ENCODE data around the gene IMPG2. TPM values are rescaled to one million over a fixed set of nuclear protein-coding genes. Genes with fewer than 3 reads are reported as not detected.

IMPG2 gene
- total and polyA plus RNA-seq, 8 donors, result under 0.01 to 2.3 (median 0.36) TPM; not detected in 2

- Histone ChIP-seq H3K4me1 (peaks cover 0 to 2% (median 0%) of the 10 kb centered on the region in 4 donors), H3K27ac (no peak overlapping the region), H3K9me3 (no peaks in the 10 kb centered on the region), H3K36me3 (no peaks in the 10 kb centered on the region), H3K27me3 (no peaks in the 10 kb centered on the region), H3K4me3 (no peak overlapping the region)
- no peak for DNase-seq
- 71 to 82% (median 77%) methylated on average over 2 of the region's 2 CpGs for WGBS, 5 donors
- intact Hi-C loops (cut with DNase I; ENCODE audit: low total_unique reads), result no loop called here
- TF ChIP-seq POLR2AphosphoS5 (IDR thresholded peaks at IDR 0.05) (no peak), EP300 (IDR thresholded peaks at IDR 0.05) (no peak), CTCF (IDR thresholded peaks at IDR 0.05) (no peak), POLR2A (IDR thresholded peaks at IDR 0.05) (no peak)
Observed at GRCh38 chr3:101273608-101274007, 46.8 kb downstream of the IMPG2 start.

- Histone ChIP-seq H3K4me3 (no peak overlapping the region), H3K9me3 (no peaks in the 10 kb centered on the region), H3K36me3 (no peaks in the 10 kb centered on the region), H3K27me3 (no peaks in the 10 kb centered on the region), H3K4me1 (peaks cover 0 to 6% (median 0%) of the 10 kb centered on the region in 4 donors), H3K27ac (no peak overlapping the region)
- intact Hi-C loops (cut with DNase I; ENCODE audit: low total_unique reads), result no loop called here
- no peak for TF ChIP-seq POLR2AphosphoS5 (IDR thresholded peaks at IDR 0.05)
- TF ChIP-seq EP300 (IDR thresholded peaks at IDR 0.05), result no peak
- no peak for TF ChIP-seq CTCF (IDR thresholded peaks at IDR 0.05)
- TF ChIP-seq POLR2A (IDR thresholded peaks at IDR 0.05), result no peak
- DNase-seq, result no peak
Observed at GRCh38 chr3:101273156-101273555, 47.2 kb downstream of the IMPG2 start.

GRCh38 chr3:101271728-101272127, 48.6 kb downstream of the IMPG2 start:
- DNase-seq, result no peak
- intact Hi-C loops (cut with DNase I; ENCODE audit: low total_unique reads), result no loop called here
- Histone ChIP-seq H3K36me3 (no peaks in the 10 kb centered on the region), H3K4me3 (no peak overlapping the region), H3K27ac (no peak overlapping the region), H3K4me1 (peaks cover 0 to 9% (median 0%) of the 10 kb centered on the region in 4 donors), H3K27me3 (no peaks in the 10 kb centered on the region), H3K9me3 (no peaks in the 10 kb centered on the region)
- TF ChIP-seq EP300 (IDR thresholded peaks at IDR 0.05) (no peak), POLR2A (IDR thresholded peaks at IDR 0.05) (no peak)
- WGBS, 5 donors, result 68 to 81% (median 77%) methylated on average over 4 of the region's 4 CpGs

- Histone ChIP-seq H3K27ac (no peak overlapping the region), H3K9me3 (no peaks in the 10 kb centered on the region), H3K27me3 (no peaks in the 10 kb centered on the region), H3K4me3 (no peak overlapping the region), H3K4me1 (peaks cover 0 to 9% (median 0%) of the 10 kb centered on the region in 4 donors), H3K36me3 (no peaks in the 10 kb centered on the region)
- no peak for DNase-seq
- no peak for TF ChIP-seq POLR2AphosphoS5 (IDR thresholded peaks at IDR 0.05)
- TF ChIP-seq POLR2A (IDR thresholded peaks at IDR 0.05), result no peak
- TF ChIP-seq EP300 (IDR thresholded peaks at IDR 0.05), result no peak
- TF ChIP-seq CTCF (IDR thresholded peaks at IDR 0.05), result no peak
- WGBS, 5 donors, result 48 to 69% (median 50%) methylated on average over 5 of the region's 5 CpGs
- intact Hi-C loops (cut with DNase I; ENCODE audit: low total_unique reads), result no loop called here
Observed at GRCh38 chr3:101270149-101270548, 50.2 kb downstream of the IMPG2 start.

- intact Hi-C loops (cut with DNase I; ENCODE audit: low total_unique reads), result no loop called here
- peaks cover 0 to 9% (median 0%) of the 10 kb centered on the region in 4 donors for H3K4me1 ChIP-seq
Observed at GRCh38 chr3:101268971-101269671, 51.3 kb downstream of the IMPG2 start.

More at GRCh38 chr3:101268971-101269671, 51.3 kb downstream of the IMPG2 start:
- WGBS, 5 donors, result 42 to 51% (median 44%) methylated on average over 3 of the region's 3 CpGs
- no peak for TF ChIP-seq POLR2AphosphoS5 (IDR thresholded peaks at IDR 0.05)
- no peak for TF ChIP-seq EP300 (IDR thresholded peaks at IDR 0.05)
- no peak for TF ChIP-seq CTCF (IDR thresholded peaks at IDR 0.05)
- Histone ChIP-seq H3K4me3 (no peak overlapping the region), H3K27me3 (no peaks in the 10 kb centered on the region), H3K9me3 (no peaks in the 10 kb centered on the region), H3K27ac (no peak overlapping the region), H3K36me3 (no peaks in the 10 kb centered on the region)
- DNase-seq, result no peak
